GM19238 (cell line): ENCODE results near the gene NEMP1.
A peak's percentile ranks its signal among the peaks of the same experiment; 100 is the strongest.

Experiments used
- DNase-seq: peaks from one replicate; pipeline ENCODE4 v3.0.0; 2011; ENCODE audit warnings: low spot score; ENCODE audit not compliant: insufficient read length

Gene NEMP1

GRCh38 chr12:57107456-57108155 lies 29.0 kb upstream of the NEMP1 start:
- no peak for DNase-seq

- DNase-seq, result no peak
These were observed 27.6 kb upstream of the NEMP1 start for GRCh38 chr12:57106021-57106708.

GRCh38 chr12:57105011-57105753 lies 26.6 kb upstream of the NEMP1 start:
- no peak for DNase-seq

- DNase-seq, result no peak
These were observed 25.8 kb upstream of the NEMP1 start for GRCh38 chr12:57104292-57104910.

- no peak for DNase-seq
These were observed 25.3 kb upstream of the NEMP1 start for GRCh38 chr12:57103856-57104255.

- no peak for DNase-seq
These were observed 23.5 kb upstream of the NEMP1 start for GRCh38 chr12:57101892-57102695.

- DNase-seq, result no peak
These were observed 21.2 kb upstream of the NEMP1 start for GRCh38 chr12:57099766-57100165.

- no peak for DNase-seq
These were observed 20.6 kb upstream of the NEMP1 start for GRCh38 chr12:57099047-57099714.

GRCh38 chr12:57098546-57098945 lies 20.0 kb upstream of the NEMP1 start:
- DNase-seq, result no peak

- no peak for DNase-seq
These were observed 18.9 kb upstream of the NEMP1 start for GRCh38 chr12:57097554-57097835.

GRCh38 chr12:57096748-57097553 lies 18.4 kb upstream of the NEMP1 start:
- no peak for DNase-seq

- no peak for DNase-seq
These were observed 17.5 kb upstream of the NEMP1 start for GRCh38 chr12:57096099-57096572.

- DNase-seq, result no peak
These were observed 16.8 kb upstream of the NEMP1 start for GRCh38 chr12:57095440-57095839.

- DNase-seq, result no peak
These were observed 15.9 kb upstream of the NEMP1 start for GRCh38 chr12:57094208-57095160.

GRCh38 chr12:57093415-57094207 lies 15.0 kb upstream of the NEMP1 start:
- DNase-seq, result peak; percentile 69

GRCh38 chr12:57092876-57093414 lies 14.4 kb upstream of the NEMP1 start:
- no peak for DNase-seq

- no peak for DNase-seq
These were observed 13.9 kb upstream of the NEMP1 start for GRCh38 chr12:57092529-57092862.
